H1 (cell line): ENCODE measurements around the gene MIOX. TPM values are rescaled to one million over a fixed set of nuclear protein-coding genes. Genes with fewer than 3 reads are reported as not detected.

ENCODE experiments used
- polyA plus RNA-seq, 7 experiments: library from polyadenylated mRNA; depleted of rRNA in 3 of 7; stranded (reverse) in 5 of 7; unstranded in 2 of 7; fragments of >200 nt in 5 of 7; fragments of 200-250 nt in 2 of 7; gene quantifications; 1 replicate in 5 of 7; 2 replicates in 1 of 7; 4 replicates in 1 of 7; pipeline versions ENCODE4 v1.2.1 to v1.2.3, GENCODE V29; 2011 to 2013; ENCODE audit warnings: missing spikeins in 2 of 7, mixed read lengths in 2 of 7
- total RNA-seq: library from RNA; stranded (reverse); fragmentation: NEBNext Ultra II Directional; extraction: Animal tissue kit (Norgen Biotek cat#: 25700); gene quantifications from 2 replicates; pipeline ENCODE4 v1.2.1, GENCODE V29; 2021
- TF ChIP-seq, protein P1 (sequence below): IDR thresholded peaks from 2 replicates; pipeline ENCODE4 v1.6.1; 2012; ENCODE audit warnings: low read length, inconsistent platforms

Gene MIOX
- total and polyA plus RNA-seq, 2 of the 8 experiments (the other 6 are each of a cell fraction or from before 2014, with no cell fraction given) = 0.30 to 0.32 TPM

DNA sequence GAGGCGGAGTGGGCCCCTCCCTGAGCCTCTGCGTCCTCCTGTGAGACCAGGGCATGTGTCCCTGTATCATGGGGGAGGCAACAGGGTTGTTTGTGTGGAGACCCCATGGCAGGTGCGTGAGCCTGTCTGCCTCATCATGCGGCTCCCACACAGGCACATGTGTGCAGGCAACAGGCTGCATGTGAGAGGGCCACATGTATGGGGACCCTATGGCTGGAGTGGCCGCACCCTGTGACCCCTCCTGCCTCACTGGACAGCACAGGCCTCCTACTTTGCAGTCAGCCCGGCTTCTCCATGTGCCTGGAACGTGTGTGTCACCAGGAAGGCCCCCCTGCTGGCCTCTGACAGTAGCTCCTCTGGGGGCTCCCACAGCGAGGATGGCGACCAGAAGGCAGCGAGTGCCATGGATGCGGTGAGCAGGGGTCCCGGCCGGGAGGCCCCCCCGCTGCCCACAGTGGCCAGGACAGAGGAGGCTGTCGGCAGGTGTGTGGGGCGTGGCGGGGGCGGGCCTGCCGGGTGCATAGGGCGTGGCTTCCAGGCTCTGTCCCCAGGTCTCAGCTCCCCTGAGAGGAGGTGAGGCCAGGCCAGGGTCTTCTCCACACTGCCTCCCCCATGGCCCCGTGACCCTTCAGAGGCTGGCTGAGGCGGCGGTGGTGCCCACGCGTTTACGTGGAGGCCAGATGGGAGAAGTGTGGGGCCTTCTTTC, 46.0 kb upstream of the MIOX start (continued):
- TF ChIP-seq, protein P1, sequence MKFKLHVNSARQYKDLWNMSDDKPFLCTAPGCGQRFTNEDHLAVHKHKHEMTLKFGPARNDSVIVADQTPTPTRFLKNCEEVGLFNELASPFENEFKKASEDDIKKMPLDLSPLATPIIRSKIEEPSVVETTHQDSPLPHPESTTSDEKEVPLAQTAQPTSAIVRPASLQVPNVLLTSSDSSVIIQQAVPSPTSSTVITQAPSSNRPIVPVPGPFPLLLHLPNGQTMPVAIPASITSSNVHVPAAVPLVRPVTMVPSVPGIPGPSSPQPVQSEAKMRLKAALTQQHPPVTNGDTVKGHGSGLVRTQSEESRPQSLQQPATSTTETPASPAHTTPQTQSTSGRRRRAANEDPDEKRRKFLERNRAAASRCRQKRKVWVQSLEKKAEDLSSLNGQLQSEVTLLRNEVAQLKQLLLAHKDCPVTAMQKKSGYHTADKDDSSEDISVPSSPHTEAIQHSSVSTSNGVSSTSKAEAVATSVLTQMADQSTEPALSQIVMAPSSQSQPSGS = no peak
